H1 (cell line): ENCODE results near the gene LHB. TPM values are rescaled to one million over a fixed set of nuclear protein-coding genes. Genes with fewer than 3 reads are reported as not detected.
A peak's percentile ranks its signal among the peaks of the same experiment; 100 is the strongest.
"Not testable (repeated sequence)": the region's sequence is repeated elsewhere in the genome, so short reads cannot be mapped to it uniquely, and the experiment has no call there.

Experiments
- CTCF ChIA-PET: fragments of 300-600 bp; sonication (Branson Sonifier 250); formaldehyde crosslinking; loops from one replicate; lab custom pipeline; 2021; ENCODE audit not compliant: partially characterized antibody; lab: Charles Lee
- POLR2A ChIA-PET: fragments of 300-600 bp; sonication (Branson Sonifier 250); formaldehyde crosslinking; loops from one replicate; lab custom pipeline; 2021; ENCODE audit warnings: inconsistent platforms; ENCODE audit not compliant: partially characterized antibody; lab: Charles Lee
- DNase-seq, 2 experiments: peaks; one replicate each; pipeline versions ENCODE4 v3.0.0 to v3.0.0-alpha.2; 2010 to 2022; ENCODE audit warnings: low spot score in 2 of 2, low read depth in 1 of 2, mixed read lengths in 1 of 2
- FAIRE-seq: peaks from 2 replicates; lab custom pipeline; 2011; peaks lifted over from hg19 to GRCh38; lab: Jason Lieb, UNC
- H2AFZ ChIP-seq: 2 replicates; pipeline ENCODE4 v1.8.1; 2012; ENCODE audit warnings: low read length, inconsistent platforms
- H2AK5ac ChIP-seq: 2 replicates; pipeline ENCODE4 v1.6.1; 2013; ENCODE audit warnings: low read depth, low read length
- H2BK120ac ChIP-seq: replicated peaks from 2 replicates; pipeline ENCODE3; 2013; ENCODE audit warnings: low read depth, low read length, inconsistent platforms
- H2BK12ac ChIP-seq: 2 replicates; pipeline ENCODE4 v1.6.1; 2013; ENCODE audit warnings: low read depth, low read length
- H2BK15ac ChIP-seq: 2 replicates; pipeline ENCODE4 v1.6.1; 2013; ENCODE audit warnings: low read length
- H2BK20ac ChIP-seq: 2 replicates; pipeline ENCODE4 v1.6.1; 2013; ENCODE audit warnings: low read length
- H2BK5ac ChIP-seq: 2 replicates; pipeline ENCODE4 v1.6.1; 2013; ENCODE audit warnings: low read depth, low read length
- H3K14ac ChIP-seq: 2 replicates; pipeline ENCODE4 v1.6.1; 2013; ENCODE audit warnings: inconsistent platforms; ENCODE audit not compliant: insufficient read length
- H3K18ac ChIP-seq: 2 replicates; pipeline ENCODE4 v1.6.1; 2013; ENCODE audit warnings: low read length; ENCODE audit errors: extremely low read depth
- H3K23ac ChIP-seq: 2 replicates; pipeline ENCODE4 v1.6.1; 2013; ENCODE audit warnings: inconsistent platforms; ENCODE audit not compliant: insufficient read length
- H3K23me2 ChIP-seq: 2 replicates; pipeline ENCODE4 v1.6.1; 2013; ENCODE audit warnings: low read depth, low read length
- H3K27ac ChIP-seq: 2 replicates; pipeline ENCODE4 v1.6.1; 2011; ENCODE audit warnings: low read depth, low read length, inconsistent platforms
- H3K27me3 ChIP-seq, 4 experiments: replicated peaks in 1 of 4; 1 replicate in 1 of 4; 2 replicates in 3 of 4; pipeline versions ENCODE4 v1.6.1 to v1.8.1; 2011 to 2013; ENCODE audit warnings: low read length in 3 of 4, mild to moderate bottlenecking in 3 of 4, inconsistent platforms in 2 of 4, mixed read lengths in 2 of 4, moderate library complexity in 1 of 4; ENCODE audit not compliant: control insufficient read depth in 3 of 4, insufficient read depth in 3 of 4; ENCODE audit errors: extremely low read depth in 1 of 4
- H3K36me3 ChIP-seq, 4 experiments: 2 replicates each; pipeline versions ENCODE4 v1.6.1 to v1.8.1; 2011 to 2013; ENCODE audit warnings: mild to moderate bottlenecking in 4 of 4, low read length in 3 of 4, moderate library complexity in 2 of 4, control low read depth in 1 of 4, inconsistent platforms in 1 of 4; ENCODE audit not compliant: insufficient read depth in 4 of 4, control insufficient read depth in 2 of 4
- H3K4ac ChIP-seq: replicated peaks from 2 replicates; pipeline ENCODE3; 2013; ENCODE audit warnings: low read length, low read depth, mixed read lengths, inconsistent platforms; ENCODE audit not compliant: insufficient read length
- H3K4me1 ChIP-seq, 4 experiments: replicated peaks in 1 of 4; 1 replicate in 1 of 4; 2 replicates in 3 of 4; pipeline versions ENCODE4 v1.6.1 to v1.8.1; 2011 to 2013; ENCODE audit warnings: low read length in 3 of 4, inconsistent platforms in 2 of 4, mixed read lengths in 1 of 4; ENCODE audit not compliant: insufficient read depth in 4 of 4, control insufficient read depth in 3 of 4
- H3K4me2 ChIP-seq, 2 experiments: 2 replicates each; pipeline versions ENCODE4 v1.6.1 to v1.8.1; 2011 to 2013; ENCODE audit warnings: low read depth in 2 of 2, low read length in 2 of 2, control low read depth in 1 of 2, inconsistent platforms in 1 of 2, mild to moderate bottlenecking in 1 of 2; ENCODE audit not compliant: insufficient read depth in 1 of 2
- H3K4me3 ChIP-seq, 4 experiments: fragments of 200-600, 300-600 bp in 1 of 4; sonication (generic), shearing (Covaris generic), sonication (Bioruptor Twin) in 1 of 4; 2 replicates each; pipeline versions ENCODE4 v1.5.1 to v1.8.1; 2011 to 2016; ENCODE audit warnings: low read length in 4 of 4, low read depth in 3 of 4, control low read depth in 2 of 4, inconsistent platforms in 2 of 4, mild to moderate bottlenecking in 2 of 4, mixed read lengths in 1 of 4, moderate library complexity in 1 of 4; ENCODE audit not compliant: insufficient read depth in 2 of 4; ENCODE audit errors: extremely low read depth in 1 of 4
- H3K56ac ChIP-seq: replicated peaks from 2 replicates; pipeline ENCODE3; 2013; ENCODE audit warnings: low read depth, mild to moderate bottlenecking, mixed read lengths, low read length, inconsistent platforms; ENCODE audit not compliant: insufficient read length
- H3K79me1 ChIP-seq: 2 replicates; pipeline ENCODE4 v1.6.1; 2013; ENCODE audit warnings: low read depth, low read length, control low read depth
- H3K79me2 ChIP-seq, 2 experiments: 2 replicates each; pipeline versions ENCODE4 v1.6.1 to v1.8.1; 2012 to 2013; ENCODE audit warnings: low read length in 2 of 2, mild to moderate bottlenecking in 2 of 2, inconsistent platforms in 1 of 2; ENCODE audit not compliant: insufficient read depth in 2 of 2, control insufficient read depth in 1 of 2
- H3K9ac ChIP-seq, 4 experiments: replicated peaks in 1 of 4; 1 replicate in 1 of 4; 2 replicates in 3 of 4; pipeline versions ENCODE4 v1.6.1 to v1.8.1; 2011 to 2013; ENCODE audit warnings: low read depth in 3 of 4, low read length in 3 of 4, control low read depth in 2 of 4, mild to moderate bottlenecking in 2 of 4, moderate library complexity in 2 of 4, inconsistent platforms in 1 of 4; ENCODE audit errors: extremely low read depth in 1 of 4
- H3K9me3 ChIP-seq, 2 experiments: 2 replicates each; pipeline versions ENCODE4 v1.6.1 to v1.8.1; 2012 to 2013; ENCODE audit warnings: mild to moderate bottlenecking in 2 of 2, moderate library complexity in 2 of 2, control low read depth in 1 of 2, inconsistent platforms in 1 of 2, low read depth in 1 of 2, low read length in 1 of 2, mixed read lengths in 1 of 2; ENCODE audit not compliant: insufficient read depth in 2 of 2
- H4K20me1 ChIP-seq, 2 experiments: replicated peaks in 1 of 2; 2 replicates each; pipeline versions ENCODE3 to v1.8.1; 2011 to 2013; ENCODE audit warnings: inconsistent platforms in 2 of 2, low read length in 2 of 2, mild to moderate bottlenecking in 1 of 2; ENCODE audit not compliant: insufficient read depth in 2 of 2, control insufficient read depth in 1 of 2
- H4K5ac ChIP-seq: 2 replicates; pipeline ENCODE4 v1.6.1; 2013; ENCODE audit warnings: low read length, low read depth, mixed read lengths, inconsistent platforms; ENCODE audit not compliant: insufficient read length
- H4K8ac ChIP-seq: 2 replicates; pipeline ENCODE4 v1.8.0; 2013; ENCODE audit warnings: mild to moderate bottlenecking, moderate library complexity, low read length, inconsistent platforms; ENCODE audit not compliant: insufficient read depth; ENCODE audit errors: extremely low read depth
- H4K91ac ChIP-seq: replicated peaks from 2 replicates; pipeline ENCODE3; 2013; ENCODE audit warnings: low read length, mixed read lengths, inconsistent platforms; ENCODE audit not compliant: insufficient read length
- TBP ChIP-seq: IDR thresholded peaks from 2 replicates; pipeline ENCODE4 v1.6.1; 2011; ENCODE audit warnings: low read depth, low read length, improper control_type of control experiment
- WGBS, 2 experiments: shearing (Covaris generic) in 1 of 2; methylation state at CpG; one replicate each; pipeline versions ENCODE4 v1.1.6 to v1.1.7; 2013 to 2015; ENCODE audit warnings: low lambda C conversion rate in 2 of 2, mixed read lengths in 2 of 2, inconsistent platforms in 1 of 2, low coverage in 1 of 2, missing lambda C conversion rate in 1 of 2; ENCODE audit not compliant: insufficient replicate concordance in 2 of 2, insufficient coverage in 1 of 2, insufficient read length in 1 of 2; ENCODE audit errors: extremely low coverage in 1 of 2, missing lambda C conversion rate in 1 of 2; 5-methylcytosine and 5-hydroxymethylcytosine counted together
- polyA plus RNA-seq, 7 experiments: library from polyadenylated mRNA; depleted of rRNA in 3 of 7; stranded (reverse) in 5 of 7; unstranded in 2 of 7; fragments of >200 nt in 5 of 7; fragments of 200-250 nt in 2 of 7; gene quantifications; 1 replicate in 5 of 7; 2 replicates in 1 of 7; 4 replicates in 1 of 7; pipeline versions ENCODE4 v1.2.1 to v1.2.3, GENCODE V29; 2011 to 2013; ENCODE audit warnings: missing spikeins in 2 of 7, mixed read lengths in 2 of 7
- total RNA-seq: library from RNA; stranded (reverse); fragmentation: NEBNext Ultra II Directional; extraction: Animal tissue kit (Norgen Biotek cat#: 25700); gene quantifications from 2 replicates; pipeline ENCODE4 v1.2.1, GENCODE V29; 2021
- TF ChIP-seq, protein P1 (sequence below), 3 experiments: IDR thresholded peaks; 1 replicate in 2 of 3; 2 replicates in 1 of 3; pipeline versions ENCODE4 v1.5.1 to v1.6.1; 2011; ENCODE audit warnings: low read length in 3 of 3, mild to moderate bottlenecking in 3 of 3, inconsistent platforms in 2 of 3, low read depth in 1 of 3, moderate library complexity in 1 of 3; ENCODE audit not compliant: insufficient read depth in 1 of 3; ENCODE audit errors: control extremely low read depth in 1 of 3

The LHB gene
- total and polyA plus RNA-seq, 2 of the 8 experiments (the other 6 are each of a cell fraction or from before 2014, with no cell fraction given): 0.53 TPM; not detected in 1

DNA sequence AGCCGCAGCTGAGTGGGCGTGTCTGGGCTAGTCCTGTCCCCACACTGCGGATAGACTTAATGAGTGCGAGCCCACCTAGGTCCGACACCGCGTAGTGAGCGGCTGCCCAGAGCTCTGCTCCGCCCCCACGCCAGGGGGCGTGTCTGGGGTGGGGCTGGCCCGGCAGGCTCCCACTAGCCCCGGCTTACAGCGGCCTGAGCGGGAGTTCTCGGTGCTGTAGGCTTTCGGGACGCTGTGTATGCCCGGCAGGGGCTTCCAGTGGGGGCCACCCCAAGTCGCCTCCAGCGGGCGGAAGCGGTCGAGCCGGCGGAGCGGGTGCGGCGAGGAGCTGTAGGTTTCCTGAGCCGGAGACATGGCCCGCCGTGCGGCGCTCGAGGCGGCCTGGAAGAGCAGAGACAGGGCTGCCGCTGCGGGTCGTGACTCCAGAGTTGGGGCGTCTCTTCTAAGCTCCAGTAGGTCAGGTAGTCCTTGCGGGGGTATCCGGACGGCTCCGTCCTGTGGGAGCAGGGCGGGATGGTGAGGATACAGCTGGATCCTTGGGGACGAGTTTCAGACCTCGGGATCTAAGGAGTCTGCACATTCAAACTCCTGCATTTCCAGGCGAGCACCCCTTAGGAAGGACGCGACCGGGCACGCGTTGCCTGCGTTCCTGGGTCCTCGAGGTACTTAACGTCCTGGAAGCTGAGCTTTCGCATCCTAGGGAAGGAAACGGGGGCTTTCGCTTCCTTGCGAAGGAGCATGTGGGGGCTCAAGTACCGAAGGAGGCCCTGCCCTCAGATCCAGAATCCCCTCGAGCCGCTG lies 39.4 kb upstream of the LHB start (continued):
- TF ChIP-seq, protein P1, sequence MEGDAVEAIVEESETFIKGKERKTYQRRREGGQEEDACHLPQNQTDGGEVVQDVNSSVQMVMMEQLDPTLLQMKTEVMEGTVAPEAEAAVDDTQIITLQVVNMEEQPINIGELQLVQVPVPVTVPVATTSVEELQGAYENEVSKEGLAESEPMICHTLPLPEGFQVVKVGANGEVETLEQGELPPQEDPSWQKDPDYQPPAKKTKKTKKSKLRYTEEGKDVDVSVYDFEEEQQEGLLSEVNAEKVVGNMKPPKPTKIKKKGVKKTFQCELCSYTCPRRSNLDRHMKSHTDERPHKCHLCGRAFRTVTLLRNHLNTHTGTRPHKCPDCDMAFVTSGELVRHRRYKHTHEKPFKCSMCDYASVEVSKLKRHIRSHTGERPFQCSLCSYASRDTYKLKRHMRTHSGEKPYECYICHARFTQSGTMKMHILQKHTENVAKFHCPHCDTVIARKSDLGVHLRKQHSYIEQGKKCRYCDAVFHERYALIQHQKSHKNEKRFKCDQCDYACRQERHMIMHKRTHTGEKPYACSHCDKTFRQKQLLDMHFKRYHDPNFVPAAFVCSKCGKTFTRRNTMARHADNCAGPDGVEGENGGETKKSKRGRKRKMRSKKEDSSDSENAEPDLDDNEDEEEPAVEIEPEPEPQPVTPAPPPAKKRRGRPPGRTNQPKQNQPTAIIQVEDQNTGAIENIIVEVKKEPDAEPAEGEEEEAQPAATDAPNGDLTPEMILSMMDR (IDR thresholded peaks at IDR 0.05; ENCODE audit: control extremely low read depth in 1 of 3, insufficient read depth in 1 of 3, low read depth in 1 of 3, low read length in 3 of 3): peak; percentile 13 to 34 (median 28); a peak in 2 of 4 replicates
- TF ChIP-seq TBP: no peak
- TF ChIP-seq, all 59 proteins: peak for 8

DNA sequence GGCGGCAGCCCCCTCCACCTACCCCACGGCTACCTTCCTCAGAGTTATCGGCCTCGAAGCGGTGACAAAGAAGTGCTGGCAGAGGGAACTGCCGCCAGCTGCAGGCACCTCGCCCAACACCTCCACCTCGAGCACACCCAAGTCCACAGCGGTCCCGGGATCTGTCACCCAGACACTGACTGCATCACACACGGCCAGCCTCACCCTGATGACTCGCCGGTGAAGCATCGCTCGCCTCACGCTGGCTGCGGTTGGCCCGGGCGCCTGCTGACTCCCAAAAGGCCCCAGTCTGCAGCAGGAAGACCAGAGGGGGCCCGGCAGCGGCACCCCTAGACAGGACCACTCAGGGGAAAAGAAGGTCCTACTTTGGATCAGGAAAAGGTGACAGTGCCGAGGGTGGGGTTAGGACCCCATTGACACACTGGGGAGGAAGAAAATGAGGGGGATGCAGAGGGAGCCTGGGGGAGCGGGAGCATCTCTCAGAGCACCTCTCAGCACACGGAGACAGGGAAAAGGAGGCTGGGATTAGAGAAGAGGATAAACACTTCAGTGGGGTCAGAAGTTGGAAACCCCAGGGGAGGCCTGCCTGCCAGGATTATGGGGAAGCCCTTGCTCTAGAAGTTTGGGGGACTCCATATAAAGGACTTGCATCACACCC lies 33.6 kb upstream of the LHB start:
- H3K4me1 ChIP-seq, H3K18ac ChIP-seq, H2BK20ac ChIP-seq, H3K23me2 ChIP-seq, H3K79me1 ChIP-seq, H2BK12ac ChIP-seq, H3K36me3 ChIP-seq, H3K14ac ChIP-seq, H2BK15ac ChIP-seq, DNase-seq, H2AK5ac ChIP-seq, H3K4me3 ChIP-seq, H4K5ac ChIP-seq, H3K27me3 ChIP-seq, H3K4ac ChIP-seq, FAIRE-seq, H2BK5ac ChIP-seq, H4K8ac ChIP-seq, H3K4me2 ChIP-seq, H3K9me3 ChIP-seq, H2BK120ac ChIP-seq, H4K91ac ChIP-seq, H3K23ac ChIP-seq, H3K79me2 ChIP-seq, POLR2A ChIA-PET, H2AFZ ChIP-seq, H3K56ac ChIP-seq, H3K9ac ChIP-seq, H4K20me1 ChIP-seq, H3K27ac ChIP-seq: not testable (repeated sequence)
- 84% methylated on average over 24 of the region's 24 CpGs; no CpG with 5 or more reads in 1 of the 2 experiments for WGBS, 2 experiments
- CTCF ChIA-PET: interaction anchor here (0.6 kb wide), 1 partner anchor 625 kb away, joined by 3 read pairs; no protein-coding TSS in a partner anchor
